ENCODE results near the gene CIDEB. TPM values are rescaled to one million over a fixed set of nuclear protein-coding genes. Genes with fewer than 3 reads are reported as not detected.
A peak's percentile ranks its signal among the peaks of the same experiment; 100 is the strongest.

Gene CIDEB
- total and polyA plus RNA-seq, 2 of the 13 experiments (the other 11 are each of a cell fraction or from before 2014, with no cell fraction given) = 35.8 to 110 TPM

- TF ChIP-seq ZNF776 (CRISPR knock-in tag; IDR thresholded peaks at IDR 0.05) = 0 out of 2 replicates have a peak, but pooled peaks have one; percentile 46
- TF ChIP-seq ZNF121 (CRISPR knock-in tag; IDR thresholded peaks at IDR 0.05) = no peak
- no peak for TF ChIP-seq ZNF276 (CRISPR knock-in tag; IDR thresholded peaks at IDR 0.05; ENCODE audit: low read depth)
- no peak for TF ChIP-seq ZNF260 (CRISPR knock-in tag; IDR thresholded peaks at IDR 0.05; ENCODE audit: borderline replicate concordance, low read depth)
- no peak for TF ChIP-seq IKZF1 (IDR thresholded peaks at IDR 0.05)
- no peak for TF ChIP-seq NR2F1 (CRISPR knock-in tag; IDR thresholded peaks at IDR 0.05)
- TF ChIP-seq, protein P1, sequence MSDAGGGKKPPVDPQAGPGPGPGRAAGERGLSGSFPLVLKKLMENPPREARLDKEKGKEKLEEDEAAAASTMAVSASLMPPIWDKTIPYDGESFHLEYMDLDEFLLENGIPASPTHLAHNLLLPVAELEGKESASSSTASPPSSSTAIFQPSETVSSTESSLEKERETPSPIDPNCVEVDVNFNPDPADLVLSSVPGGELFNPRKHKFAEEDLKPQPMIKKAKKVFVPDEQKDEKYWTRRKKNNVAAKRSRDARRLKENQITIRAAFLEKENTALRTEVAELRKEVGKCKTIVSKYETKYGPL (CRISPR knock-in tag; IDR thresholded peaks at IDR 0.05) = no peak
- no peak for TF ChIP-seq ZIK1 (CRISPR knock-in tag; IDR thresholded peaks at IDR 0.05; ENCODE audit: borderline replicate concordance, low read depth)
- no peak for TF ChIP-seq ZNF547 (CRISPR knock-in tag; IDR thresholded peaks at IDR 0.05)
- no peak for TF ChIP-seq NONO (IDR thresholded peaks at IDR 0.05)
- peak; percentile 28; the same call in 1 of the 2 replicates for TF ChIP-seq NONO (CRISPR knock-in tag; conservative IDR thresholded peaks at IDR 0.05)
- no peak for TF ChIP-seq TEAD3 (CRISPR knock-in tag; optimal IDR thresholded peaks at IDR 0.05; ENCODE audit: borderline replicate concordance)
- TF ChIP-seq MLLT10 (CRISPR knock-in tag; IDR thresholded peaks at IDR 0.05) = peak; percentile 67; the same call in 1 of the 2 replicates
- no peak for TF ChIP-seq ZNF256 (CRISPR knock-in tag; conservative IDR thresholded peaks at IDR 0.05)
- TF ChIP-seq, protein P2, sequence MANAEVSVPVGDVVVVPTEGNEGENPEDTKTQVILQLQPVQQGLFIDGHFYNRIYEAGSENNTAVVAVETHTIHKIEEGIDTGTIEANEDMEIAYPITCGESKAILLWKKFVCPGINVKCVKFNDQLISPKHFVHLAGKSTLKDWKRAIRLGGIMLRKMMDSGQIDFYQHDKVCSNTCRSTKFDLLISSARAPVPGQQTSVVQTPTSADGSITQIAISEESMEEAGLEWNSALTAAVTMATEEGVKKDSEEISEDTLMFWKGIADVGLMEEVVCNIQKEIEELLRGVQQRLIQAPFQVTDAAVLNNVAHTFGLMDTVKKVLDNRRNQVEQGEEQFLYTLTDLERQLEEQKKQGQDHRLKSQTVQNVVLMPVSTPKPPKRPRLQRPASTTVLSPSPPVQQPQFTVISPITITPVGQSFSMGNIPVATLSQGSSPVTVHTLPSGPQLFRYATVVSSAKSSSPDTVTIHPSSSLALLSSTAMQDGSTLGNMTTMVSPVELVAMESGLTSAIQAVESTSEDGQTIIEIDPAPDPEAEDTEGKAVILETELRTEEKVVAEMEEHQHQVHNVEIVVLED (CRISPR knock-in tag; IDR thresholded peaks at IDR 0.05; ENCODE audit: borderline replicate concordance) = no peak
- TF ChIP-seq AFF4 (CRISPR knock-in tag; IDR thresholded peaks at IDR 0.05) = no peak
- no peak for TF ChIP-seq TGIF2 (CRISPR knock-in tag; IDR thresholded peaks at IDR 0.05)
- TF ChIP-seq ZNF672 (CRISPR knock-in tag; IDR thresholded peaks at IDR 0.05) = no peak
- no peak for TF ChIP-seq JUND (CRISPR knock-in tag; IDR thresholded peaks at IDR 0.05)
- TF ChIP-seq MAFF (IDR thresholded peaks at IDR 0.05; ENCODE audit: low read depth, low read length) = no peak
- TF ChIP-seq AKAP8 (CRISPR knock-in tag; IDR thresholded peaks at IDR 0.05) = peak; percentile 42; the same call in 1 of the 2 replicates
- no peak for TF ChIP-seq MED8 (CRISPR knock-in tag; IDR thresholded peaks at IDR 0.05; ENCODE audit: insufficient replicate concordance)
- TF ChIP-seq CENPX (CRISPR knock-in tag; IDR thresholded peaks at IDR 0.05) = no peak
These were observed 47.6 kb downstream of the CIDEB start (continued) for GRCh38 chr14:24260026-24260779.

Data from HepG2 (cell line).